Neural cell (in vitro differentiated cells): Measurements from ENCODE around the gene FBXO42.

Experiments used
- EP300 ChIP-seq: fragments of 450-650 bp; conservative IDR thresholded peaks from 2 replicates; pipeline ENCODE4 v1.6.1; 2014; ENCODE audit warnings: antibody characterized with exemption, mild to moderate bottlenecking, moderate library complexity; ENCODE audit not compliant: poor library complexity, severe bottlenecking
- EZH2 ChIP-seq: fragments of 200-600, 300-800 bp; shearing (Covaris generic), sonication (generic); IDR thresholded peaks from 2 replicates; pipeline ENCODE4 v1.6.1; 2014; ENCODE audit warnings: antibody characterized with exemption, low read length, borderline replicate concordance, mild to moderate bottlenecking; ENCODE audit not compliant: insufficient read depth, poor library complexity, severe bottlenecking
- MXI1 ChIP-seq: fragments of 450-650 bp; conservative IDR thresholded peaks from 2 replicates; pipeline ENCODE4 v1.6.1; 2014; ENCODE audit warnings: antibody characterized with exemption, mild to moderate bottlenecking; ENCODE audit not compliant: poor library complexity, severe bottlenecking
- POLR2AphosphoS5 ChIP-seq: IDR thresholded peaks from 2 replicates; pipeline ENCODE4 v1.6.1; 2012
- RAD21 ChIP-seq: fragments of 450-650 bp; conservative IDR thresholded peaks from 2 replicates; pipeline ENCODE4 v1.6.1; 2014; ENCODE audit warnings: antibody characterized with exemption, mild to moderate bottlenecking, moderate library complexity
- SMC3 ChIP-seq: fragments of 450-650 bp; conservative IDR thresholded peaks from 2 replicates; pipeline ENCODE4 v1.6.1; 2014; ENCODE audit warnings: antibody characterized with exemption, mild to moderate bottlenecking, moderate library complexity; ENCODE audit not compliant: poor library complexity
- TAF1 ChIP-seq: IDR thresholded peaks from 2 replicates; pipeline ENCODE4 v1.6.1; 2012; ENCODE audit warnings: low read depth
- TF ChIP-seq, protein P1 (sequence below): fragments of 450-650 bp; IDR thresholded peaks from 2 replicates; pipeline ENCODE4 v1.5.1; 2014; ENCODE audit warnings: antibody characterized with exemption, mild to moderate bottlenecking, moderate library complexity; ENCODE audit not compliant: poor library complexity, severe bottlenecking
- TF ChIP-seq, protein P2 (sequence below): IDR thresholded peaks from 2 replicates; pipeline ENCODE4 v1.6.1; 2012; ENCODE audit warnings: borderline replicate concordance

DNA sequence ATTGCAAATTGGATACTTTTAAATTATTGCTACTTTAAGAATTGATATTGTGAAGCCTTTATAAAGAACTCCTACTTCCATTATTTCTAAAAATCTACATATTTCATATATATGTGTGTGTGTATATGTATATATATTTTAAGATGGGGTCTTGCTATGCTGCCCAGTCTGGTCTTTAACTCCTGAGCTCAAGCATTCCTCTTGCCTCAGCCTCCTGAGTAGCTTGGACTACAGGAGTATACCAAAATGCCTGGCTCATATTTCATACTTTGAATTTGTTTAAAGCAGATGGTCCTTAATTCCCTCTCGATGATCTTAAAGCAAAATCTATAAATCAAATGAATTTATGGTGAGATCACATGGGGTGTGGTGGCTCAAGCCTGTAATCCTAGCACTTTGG is 90.2 kb downstream of the FBXO42 start:
- TF ChIP-seq, protein P1, sequence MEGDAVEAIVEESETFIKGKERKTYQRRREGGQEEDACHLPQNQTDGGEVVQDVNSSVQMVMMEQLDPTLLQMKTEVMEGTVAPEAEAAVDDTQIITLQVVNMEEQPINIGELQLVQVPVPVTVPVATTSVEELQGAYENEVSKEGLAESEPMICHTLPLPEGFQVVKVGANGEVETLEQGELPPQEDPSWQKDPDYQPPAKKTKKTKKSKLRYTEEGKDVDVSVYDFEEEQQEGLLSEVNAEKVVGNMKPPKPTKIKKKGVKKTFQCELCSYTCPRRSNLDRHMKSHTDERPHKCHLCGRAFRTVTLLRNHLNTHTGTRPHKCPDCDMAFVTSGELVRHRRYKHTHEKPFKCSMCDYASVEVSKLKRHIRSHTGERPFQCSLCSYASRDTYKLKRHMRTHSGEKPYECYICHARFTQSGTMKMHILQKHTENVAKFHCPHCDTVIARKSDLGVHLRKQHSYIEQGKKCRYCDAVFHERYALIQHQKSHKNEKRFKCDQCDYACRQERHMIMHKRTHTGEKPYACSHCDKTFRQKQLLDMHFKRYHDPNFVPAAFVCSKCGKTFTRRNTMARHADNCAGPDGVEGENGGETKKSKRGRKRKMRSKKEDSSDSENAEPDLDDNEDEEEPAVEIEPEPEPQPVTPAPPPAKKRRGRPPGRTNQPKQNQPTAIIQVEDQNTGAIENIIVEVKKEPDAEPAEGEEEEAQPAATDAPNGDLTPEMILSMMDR, result no peak
- TF ChIP-seq RAD21 (no peak), EP300 (no peak), EZH2 (no peak), POLR2AphosphoS5 (no peak), TAF1 (no peak), SMC3 (no peak), MXI1 (no peak)
- TF ChIP-seq, protein P2, sequence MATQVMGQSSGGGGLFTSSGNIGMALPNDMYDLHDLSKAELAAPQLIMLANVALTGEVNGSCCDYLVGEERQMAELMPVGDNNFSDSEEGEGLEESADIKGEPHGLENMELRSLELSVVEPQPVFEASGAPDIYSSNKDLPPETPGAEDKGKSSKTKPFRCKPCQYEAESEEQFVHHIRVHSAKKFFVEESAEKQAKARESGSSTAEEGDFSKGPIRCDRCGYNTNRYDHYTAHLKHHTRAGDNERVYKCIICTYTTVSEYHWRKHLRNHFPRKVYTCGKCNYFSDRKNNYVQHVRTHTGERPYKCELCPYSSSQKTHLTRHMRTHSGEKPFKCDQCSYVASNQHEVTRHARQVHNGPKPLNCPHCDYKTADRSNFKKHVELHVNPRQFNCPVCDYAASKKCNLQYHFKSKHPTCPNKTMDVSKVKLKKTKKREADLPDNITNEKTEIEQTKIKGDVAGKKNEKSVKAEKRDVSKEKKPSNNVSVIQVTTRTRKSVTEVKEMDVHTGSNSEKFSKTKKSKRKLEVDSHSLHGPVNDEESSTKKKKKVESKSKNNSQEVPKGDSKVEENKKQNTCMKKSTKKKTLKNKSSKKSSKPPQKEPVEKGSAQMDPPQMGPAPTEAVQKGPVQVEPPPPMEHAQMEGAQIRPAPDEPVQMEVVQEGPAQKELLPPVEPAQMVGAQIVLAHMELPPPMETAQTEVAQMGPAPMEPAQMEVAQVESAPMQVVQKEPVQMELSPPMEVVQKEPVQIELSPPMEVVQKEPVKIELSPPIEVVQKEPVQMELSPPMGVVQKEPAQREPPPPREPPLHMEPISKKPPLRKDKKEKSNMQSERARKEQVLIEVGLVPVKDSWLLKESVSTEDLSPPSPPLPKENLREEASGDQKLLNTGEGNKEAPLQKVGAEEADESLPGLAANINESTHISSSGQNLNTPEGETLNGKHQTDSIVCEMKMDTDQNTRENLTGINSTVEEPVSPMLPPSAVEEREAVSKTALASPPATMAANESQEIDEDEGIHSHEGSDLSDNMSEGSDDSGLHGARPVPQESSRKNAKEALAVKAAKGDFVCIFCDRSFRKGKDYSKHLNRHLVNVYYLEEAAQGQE, result no peak
